ENCODE data around the gene LANCL3.

LANCL3 gene

GRCh38 chrX:37692918-37693317 is 121.5 kb downstream of the LANCL3 start:
- in situ Hi-C loops (cut with HindIII; ENCODE audit: low sequenced_read_pairs) = no loop called here
- TF ChIP-seq CTCF (IDR thresholded peaks at IDR 0.05; ENCODE audit: low read depth, low read length) = no peak
- DNase-seq (ENCODE audit: low read depth, low spot score) = peak; percentile 17
- H3K4me3 ChIP-seq (ENCODE audit: low read depth, low read length) = no peak overlapping the region

DNA sequence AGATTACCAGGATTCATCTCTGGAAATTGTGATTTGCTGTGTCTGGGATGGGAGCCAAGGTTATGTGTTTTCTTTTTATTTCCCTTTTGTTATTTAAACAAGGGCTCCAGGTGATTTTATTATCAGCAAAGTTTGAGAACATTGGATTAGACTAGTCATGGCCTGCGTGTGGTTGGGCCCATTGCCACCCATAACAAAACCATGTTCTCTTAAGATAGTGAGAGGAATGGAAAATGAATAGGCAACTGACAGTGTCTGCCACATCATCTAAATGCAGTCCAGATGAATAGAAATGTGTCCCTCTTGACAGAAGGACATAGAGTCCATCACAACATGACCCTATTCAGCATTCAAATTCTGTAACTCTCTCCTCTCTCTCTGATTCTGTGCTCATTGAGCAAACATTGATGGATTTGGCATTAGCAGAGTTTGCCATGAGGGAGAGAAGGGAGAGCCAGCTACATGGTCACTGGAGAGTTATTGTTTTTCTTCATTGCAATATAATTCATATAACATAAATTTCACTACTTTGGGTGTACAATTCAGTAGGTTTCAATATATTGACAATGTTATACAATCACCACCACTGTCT is 125.8 kb downstream of the LANCL3 start:
- no peak for TF ChIP-seq CTCF (IDR thresholded peaks at IDR 0.05; ENCODE audit: low read depth, low read length)
- in situ Hi-C loops (cut with HindIII; ENCODE audit: low sequenced_read_pairs) = no loop called here
- peak; percentile 22 for DNase-seq (ENCODE audit: low read depth, low spot score)
- no peak overlapping the region for H3K4me3 ChIP-seq (ENCODE audit: low read depth, low read length)

- in situ Hi-C loops (cut with HindIII; ENCODE audit: low sequenced_read_pairs) = no loop called here
- TF ChIP-seq CTCF (IDR thresholded peaks at IDR 0.05; ENCODE audit: low read depth, low read length) = no peak
Observed at GRCh38 chrX:37701588-37701987, 130.1 kb downstream of the LANCL3 start.

DNA sequence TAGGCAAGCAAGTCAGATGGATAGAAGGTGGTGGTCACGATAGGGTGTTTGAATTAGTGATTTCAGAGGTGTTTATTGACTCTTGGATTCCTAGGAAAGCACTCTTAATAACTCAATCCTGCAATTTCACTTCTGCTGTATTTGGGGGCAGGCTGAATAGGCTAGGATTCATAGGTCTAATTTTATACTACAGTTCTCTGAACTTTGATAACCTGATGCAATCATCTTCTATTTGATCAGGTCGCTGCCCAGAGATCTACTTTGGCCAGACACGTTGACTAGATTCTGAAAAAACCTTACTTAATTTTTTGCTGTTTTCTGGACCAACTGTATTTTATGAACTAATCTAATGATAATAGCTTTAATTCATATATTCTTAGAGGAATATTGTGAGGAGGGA is 140.5 kb downstream of the LANCL3 start:
- no peak for DNase-seq (ENCODE audit: low read depth, low spot score)
- no peak overlapping the region for H3K4me3 ChIP-seq (ENCODE audit: low read depth, low read length)
- no peak for TF ChIP-seq CTCF (IDR thresholded peaks at IDR 0.05; ENCODE audit: low read depth, low read length)
- in situ Hi-C loops (cut with HindIII; ENCODE audit: low sequenced_read_pairs) = no loop called here

More at GRCh38 chrX:37701588-37701987, 130.1 kb downstream of the LANCL3 start:
- H3K4me3 ChIP-seq (ENCODE audit: low read depth, low read length) = no peak overlapping the region
- no peak for DNase-seq (ENCODE audit: low read depth, low spot score)

GRCh38 chrX:37712458-37712857 is 141.0 kb downstream of the LANCL3 start:
- in situ Hi-C loops (cut with HindIII; ENCODE audit: low sequenced_read_pairs) = no loop called here
- peak; percentile 21 for DNase-seq (ENCODE audit: low read depth, low spot score)
- TF ChIP-seq CTCF (IDR thresholded peaks at IDR 0.05; ENCODE audit: low read depth, low read length) = no peak
- no peak overlapping the region for H3K4me3 ChIP-seq (ENCODE audit: low read depth, low read length)

GRCh38 chrX:37714479-37714878 is 143.0 kb downstream of the LANCL3 start:
- in situ Hi-C loops (cut with HindIII; ENCODE audit: low sequenced_read_pairs) = no loop called here
- H3K4me3 ChIP-seq (ENCODE audit: low read depth, low read length) = no peak overlapping the region
- DNase-seq (ENCODE audit: low read depth, low spot score) = no peak
- TF ChIP-seq CTCF (IDR thresholded peaks at IDR 0.05; ENCODE audit: low read depth, low read length) = no peak
